Subcutaneous abdominal adipose tissue (tissue), 5 donors: ENCODE data around the gene REV3L.

Source experiments
- H3K27ac ChIP-seq: one replicate; pipeline ENCODE4 v1.7.0; 2013; ENCODE audit warnings: low read depth, mild to moderate bottlenecking, inconsistent platforms, low read length, moderate library complexity
- H3K27me3 ChIP-seq, 5 donors: one replicate each; pipeline ENCODE4 v1.7.0; 2013; ENCODE audit warnings: low read length in 5 of 5, inconsistent platforms in 1 of 5; ENCODE audit not compliant: control insufficient read depth in 5 of 5, insufficient read depth in 4 of 5
- H3K36me3 ChIP-seq, 5 donors: one replicate each; pipeline ENCODE4 v1.7.0; 2013; ENCODE audit warnings: low read length in 5 of 5; ENCODE audit not compliant: control insufficient read depth in 5 of 5, insufficient read depth in 5 of 5
- H3K4me1 ChIP-seq, 5 donors: one replicate each; pipeline ENCODE4 v1.7.0; 2013; ENCODE audit warnings: low read length in 5 of 5, mild to moderate bottlenecking in 3 of 5, moderate library complexity in 1 of 5; ENCODE audit not compliant: control insufficient read depth in 5 of 5, insufficient read depth in 5 of 5
- H3K4me3 ChIP-seq, 5 donors: one replicate each; pipeline ENCODE4 v1.7.0; 2013; ENCODE audit warnings: low read length in 5 of 5, low read depth in 1 of 5
- H3K9ac ChIP-seq, 5 donors: one replicate each; pipeline ENCODE4 v1.7.0; 2013; ENCODE audit warnings: low read length in 5 of 5, mild to moderate bottlenecking in 4 of 5, moderate library complexity in 3 of 5
- H3K9me3 ChIP-seq, 5 donors: one replicate each; pipeline ENCODE4 v1.7.0; 2013; ENCODE audit warnings: low read length in 5 of 5; ENCODE audit not compliant: control insufficient read depth in 5 of 5
- donor health status: healthy.
- donor health status: healthy.
- donor health status: healthy.
- donor health status: healthy.
- donor health status: healthy.

REV3L gene

DNA sequence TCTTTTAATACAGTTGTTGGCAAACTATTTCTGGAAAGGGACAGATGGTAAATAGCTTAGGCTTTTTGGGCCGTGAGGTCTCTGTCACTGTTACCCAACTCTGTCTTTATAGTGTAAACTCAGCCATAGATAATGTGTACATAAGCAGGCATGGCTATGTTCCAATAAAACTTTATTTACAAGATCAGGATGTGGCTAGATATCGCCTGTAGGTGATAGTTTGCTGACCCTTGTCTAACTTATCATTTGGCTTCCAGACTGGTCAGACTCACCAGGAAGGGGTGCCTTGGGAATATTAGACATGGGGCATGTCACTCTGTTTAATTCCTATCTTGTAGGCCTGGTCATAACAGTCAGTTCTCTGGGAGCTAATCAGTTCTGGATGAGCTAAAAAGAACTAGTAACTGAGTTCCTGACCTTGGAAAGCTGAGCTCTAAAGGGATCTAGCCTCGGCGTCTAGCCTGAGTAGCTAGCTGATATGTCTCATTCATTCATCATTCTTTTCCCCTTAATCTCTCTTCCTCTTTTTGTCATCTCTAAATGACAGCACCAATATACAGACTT lies 232.1 kb downstream of the REV3L start:
- Histone ChIP-seq H3K36me3 (no peaks in the 10 kb centered on the region), H3K4me3 (no peak overlapping the region), H3K27ac (no peak overlapping the region), H3K9ac (no peak overlapping the region), H3K9me3 (no peaks in the 10 kb centered on the region), H3K4me1 (no peaks in the 10 kb centered on the region), H3K27me3 (peaks cover 0 to 11% (median 0%) of the 10 kb centered on the region in 5 donors)
